Measurements from ENCODE around the gene C6orf89. TPM values are rescaled to one million over a fixed set of nuclear protein-coding genes. Genes with fewer than 3 reads are reported as not detected.
A peak's percentile ranks its signal among the peaks of the same experiment; 100 is the strongest.

The C6orf89 gene, protein sequence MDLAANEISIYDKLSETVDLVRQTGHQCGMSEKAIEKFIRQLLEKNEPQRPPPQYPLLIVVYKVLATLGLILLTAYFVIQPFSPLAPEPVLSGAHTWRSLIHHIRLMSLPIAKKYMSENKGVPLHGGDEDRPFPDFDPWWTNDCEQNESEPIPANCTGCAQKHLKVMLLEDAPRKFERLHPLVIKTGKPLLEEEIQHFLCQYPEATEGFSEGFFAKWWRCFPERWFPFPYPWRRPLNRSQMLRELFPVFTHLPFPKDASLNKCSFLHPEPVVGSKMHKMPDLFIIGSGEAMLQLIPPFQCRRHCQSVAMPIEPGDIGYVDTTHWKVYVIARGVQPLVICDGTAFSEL
- 21.9 and 22.4 TPM in 2 replicates for total RNA-seq (2014; rRNA removed; shearing (Covaris generic))
- 16.6 and 19.6 TPM in 2 replicates for polyA plus RNA-seq (2014; cell fraction: nucleus; rRNA removed)

DNA sequence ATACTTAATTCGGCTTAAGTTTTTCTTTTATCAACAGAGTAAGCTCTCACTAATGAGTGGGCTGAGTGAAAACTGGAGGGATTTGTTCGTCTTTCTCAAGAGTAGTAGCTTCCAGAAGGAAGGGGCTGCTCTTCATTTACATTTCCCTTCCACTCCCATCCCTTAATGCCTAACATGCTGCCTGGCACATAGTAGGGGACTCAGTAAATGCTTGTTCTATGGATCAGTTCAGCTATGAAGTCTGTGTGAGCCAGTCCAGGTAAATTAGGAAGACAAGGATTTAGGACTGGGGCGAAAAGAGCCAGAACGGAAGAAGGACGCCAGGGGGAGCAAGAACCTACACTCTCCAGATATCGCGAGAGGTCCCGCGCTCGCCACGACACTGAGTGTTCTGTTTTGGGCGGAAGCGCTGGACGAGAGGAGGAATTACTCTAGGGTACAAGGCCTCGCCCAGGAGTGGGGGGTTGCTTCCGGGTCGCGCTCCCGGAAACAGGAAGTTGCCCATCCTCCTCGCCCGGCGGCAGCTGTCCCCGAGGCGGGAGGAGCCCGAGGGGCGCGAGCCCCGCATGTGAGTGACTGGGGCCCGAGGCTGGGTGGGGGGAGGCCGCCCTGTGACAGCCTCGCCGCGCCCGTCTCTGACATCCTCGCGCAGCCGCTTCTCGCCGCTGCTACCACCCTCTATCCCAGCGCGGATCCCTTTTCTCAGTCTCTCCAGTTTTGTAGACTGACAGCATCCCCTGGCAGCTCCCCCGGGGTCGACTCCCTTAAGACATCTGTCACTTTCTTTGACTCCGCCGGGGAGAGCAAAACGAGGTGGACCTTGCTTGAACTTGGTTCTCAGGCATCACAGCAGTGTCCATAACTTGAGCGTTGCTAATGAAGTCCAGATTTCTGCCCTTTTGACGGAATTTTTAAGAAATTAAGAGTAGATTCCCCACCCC lies at the start of gene C6orf89:
TSS of gene C6orf89 (plus strand) at position 492 of the 941 bp plus-strand sequence. CDS start 13,493 bp downstream, outside the sequence.
- peak; percentile 96 for DNase-seq (ENCODE audit: extremely low read depth, low read depth)

DNA sequence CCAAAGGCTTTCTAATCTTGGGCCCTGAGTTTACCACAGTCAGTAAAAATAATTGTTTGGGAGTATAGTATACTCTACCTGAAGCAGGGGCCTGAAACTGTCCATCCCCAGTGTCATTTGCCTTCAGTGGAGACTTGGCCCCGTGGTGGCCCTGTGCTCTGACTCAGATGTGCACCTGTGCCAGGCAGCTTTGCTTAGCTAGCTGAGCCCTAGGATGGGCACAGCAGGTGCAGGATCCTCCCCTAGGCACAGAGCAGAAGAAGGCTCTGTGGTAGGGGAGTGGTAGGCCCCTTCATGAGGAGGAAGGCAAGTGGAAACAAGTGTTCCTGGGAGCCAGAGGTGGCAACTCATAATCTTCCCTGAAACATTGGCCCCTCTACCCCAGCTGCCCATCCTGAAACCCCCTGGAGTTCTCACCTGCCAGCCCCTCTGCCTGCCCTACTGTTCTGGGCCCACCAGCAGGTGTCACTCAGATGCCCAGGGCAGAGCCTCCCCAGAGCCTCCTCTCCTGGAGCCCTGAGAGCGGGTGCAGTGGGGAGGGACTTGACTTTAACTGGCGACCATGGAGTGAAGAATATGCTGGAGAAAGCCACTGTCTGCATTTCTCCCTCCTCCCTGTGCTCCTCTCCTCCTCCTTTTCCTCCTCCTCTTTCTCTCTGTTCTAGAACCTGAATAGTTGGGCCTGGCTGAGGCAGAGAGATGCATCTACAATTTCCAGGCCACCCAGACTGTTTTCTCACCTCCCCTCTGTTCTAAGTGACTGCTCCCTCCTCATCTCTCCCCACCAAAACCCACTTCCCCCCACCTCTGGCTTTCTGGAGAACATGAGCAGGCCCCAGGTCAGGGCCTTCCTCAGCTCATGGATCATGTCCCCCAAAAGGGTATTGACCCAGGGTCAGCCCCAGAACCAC lies 49.4 kb upstream of the C6orf89 start:
- no peak for DNase-seq (ENCODE audit: extremely low read depth, low read depth)

DNA sequence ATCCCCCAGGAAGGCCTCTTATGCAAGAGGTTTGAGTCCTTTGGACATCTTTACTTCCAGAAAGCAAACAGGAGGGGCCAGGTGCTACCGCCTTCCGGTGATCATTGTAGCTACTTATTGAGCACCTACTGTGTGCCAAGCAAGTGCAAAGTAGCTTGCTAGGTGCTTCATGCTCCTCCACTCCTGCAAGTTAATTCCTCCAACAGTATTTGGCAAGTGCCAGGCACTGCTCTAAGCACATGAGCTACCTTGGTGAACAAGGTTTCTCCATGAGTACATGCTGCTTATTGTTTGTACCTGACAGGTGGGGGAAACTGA lies 48.8 kb upstream of the C6orf89 start:
- no peak for DNase-seq (ENCODE audit: extremely low read depth, low read depth)

DNA sequence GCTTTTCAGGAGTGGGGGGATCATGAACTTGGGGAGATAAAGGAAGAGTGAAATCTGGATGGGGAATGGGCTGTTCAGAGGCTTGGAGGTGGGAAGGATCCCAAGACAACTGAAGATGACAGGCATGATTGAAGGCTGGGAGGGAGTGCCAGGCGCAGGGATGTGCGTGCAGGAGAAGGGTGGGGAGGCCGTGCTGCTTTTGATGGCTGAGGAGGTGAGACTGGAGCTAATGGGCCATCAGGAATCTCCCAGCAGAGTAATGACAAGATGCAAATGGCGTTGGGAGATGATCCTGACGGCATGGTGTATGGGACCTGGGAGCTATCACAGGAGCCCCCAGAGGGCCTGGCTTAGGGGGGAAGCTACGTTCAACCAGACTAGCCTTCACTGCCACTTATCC lies 48.1 kb upstream of the C6orf89 start:
- no peak for DNase-seq (ENCODE audit: extremely low read depth, low read depth)

DNA sequence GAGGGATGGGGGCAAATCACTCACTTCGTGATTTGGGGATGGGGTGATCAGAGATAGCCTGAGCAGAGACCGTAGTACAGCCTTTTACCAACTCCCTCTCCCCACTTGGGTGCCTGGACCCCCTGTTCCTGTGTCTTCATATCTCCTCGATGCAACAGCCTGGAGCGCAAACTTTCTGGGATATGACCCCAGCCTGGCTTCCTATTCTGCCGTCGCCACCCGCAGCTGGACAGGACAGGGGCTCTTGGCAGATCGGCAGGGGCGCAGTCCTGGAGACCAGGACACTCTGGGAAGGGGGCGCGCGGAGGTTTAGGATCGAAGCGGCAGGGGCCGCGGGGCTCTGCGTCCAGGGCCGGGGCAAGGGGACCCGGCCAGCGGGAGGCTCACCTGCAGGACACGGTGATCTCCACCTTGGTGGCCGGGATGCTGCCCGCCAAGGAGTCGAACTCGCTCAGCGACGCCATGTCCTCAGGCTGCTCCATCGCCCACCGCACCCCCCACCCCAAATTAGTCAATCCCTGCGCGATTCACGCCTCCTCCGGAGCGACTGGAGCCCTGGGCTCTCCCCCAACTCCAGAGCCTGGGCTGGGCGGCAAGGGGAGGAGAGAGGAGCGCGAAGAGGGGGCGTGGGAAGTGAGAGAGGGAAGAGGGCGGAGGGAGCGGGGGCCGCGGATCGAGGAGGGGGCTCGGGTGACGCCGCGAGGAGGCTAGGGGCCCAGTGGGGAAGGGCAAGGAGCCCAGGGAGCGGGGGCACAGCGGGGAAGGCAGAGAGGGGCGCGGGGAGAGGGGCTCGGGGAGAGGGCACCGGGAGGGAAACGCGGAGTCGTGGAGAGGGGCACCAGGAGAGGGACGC lies 46.6 kb upstream of the C6orf89 start, which contains the start of gene CPNE5:
TSS of gene CPNE5 (minus strand) at position 549 of the 853 bp plus-strand sequence. CDS start at position 482, 67 bp downstream.
- DNase-seq (ENCODE audit: extremely low read depth, low read depth), result no peak

DNA sequence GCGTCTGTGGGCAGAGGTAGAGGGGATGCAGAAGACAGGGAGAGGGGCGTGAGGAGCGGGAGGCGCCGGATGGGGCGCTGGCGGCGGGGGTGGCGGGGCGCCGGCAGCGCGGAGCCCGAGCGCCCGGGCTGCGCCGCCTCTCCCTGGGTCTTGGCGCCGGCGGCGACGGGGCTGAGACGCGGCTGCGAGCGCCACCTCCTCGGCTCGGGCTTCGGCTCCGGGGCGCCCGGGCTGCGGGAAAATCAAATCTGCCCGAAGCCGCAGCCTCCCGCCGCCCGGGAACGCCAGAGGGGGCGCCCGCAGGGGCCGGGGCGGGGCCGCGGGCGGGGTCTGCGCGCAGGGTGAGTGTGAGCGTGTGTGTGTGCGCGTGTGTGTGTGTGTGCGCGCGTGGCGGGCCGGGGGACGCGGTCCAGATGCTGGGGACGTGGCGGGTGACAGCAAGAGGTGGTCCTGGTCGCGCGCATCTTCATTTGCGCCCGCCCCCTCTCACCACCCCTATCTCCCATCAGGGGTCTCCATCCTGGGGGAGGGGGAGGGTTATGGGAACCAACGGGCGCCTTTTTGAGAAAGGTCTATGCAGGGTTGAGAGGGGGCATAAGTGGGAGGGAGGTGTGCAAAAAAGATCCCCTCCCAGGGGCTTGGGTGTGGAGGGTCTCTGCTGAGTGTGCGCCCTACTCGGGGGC lies 45.9 kb upstream of the C6orf89 start:
- no peak for DNase-seq (ENCODE audit: extremely low read depth, low read depth)

DNA sequence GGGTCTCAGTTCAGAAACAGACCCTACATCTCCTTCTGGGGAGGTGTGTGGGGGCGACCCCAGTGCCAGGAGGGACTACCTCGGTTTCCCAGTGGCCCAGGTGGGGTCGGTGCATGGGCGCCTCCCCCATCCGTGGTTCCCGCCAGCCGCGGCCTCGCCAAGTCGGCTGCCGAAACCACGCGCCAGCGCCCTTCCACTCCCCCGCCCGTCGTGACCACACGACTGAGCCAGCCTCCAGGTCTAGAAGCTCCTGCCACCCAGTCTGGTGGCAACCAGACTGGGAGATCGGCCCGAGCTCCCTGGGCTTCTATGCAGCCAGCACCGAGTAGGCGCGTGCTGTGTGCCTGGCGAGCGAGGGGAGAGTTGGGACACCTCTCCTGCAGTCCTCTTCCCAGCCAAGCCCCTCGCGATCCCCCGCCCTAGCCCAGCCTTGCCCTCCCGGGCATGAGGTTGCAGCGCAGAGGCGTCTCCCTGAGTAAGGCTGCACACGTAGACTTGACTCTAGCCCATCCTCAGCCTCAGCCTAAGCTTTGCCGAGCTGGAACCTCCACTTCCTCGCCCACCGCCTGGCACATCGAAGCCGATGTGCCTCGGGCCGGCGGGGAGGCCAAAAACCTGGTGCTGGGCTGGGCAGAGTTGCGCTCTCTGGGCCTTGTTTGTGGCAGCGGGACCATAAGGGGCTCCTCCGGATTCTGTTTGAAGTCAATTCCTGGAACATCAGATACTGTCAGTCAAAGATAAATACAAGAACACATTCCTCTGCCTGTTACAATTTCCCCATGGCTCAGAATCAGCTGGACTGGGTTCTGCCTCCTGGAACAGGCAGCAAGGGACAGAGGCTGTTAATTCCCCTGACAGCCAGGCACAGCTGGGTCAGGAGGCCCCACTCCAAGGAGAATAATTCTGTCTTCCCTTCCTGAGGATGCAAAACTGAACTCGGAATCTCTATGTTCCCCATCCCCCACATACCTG lies 45.0 kb upstream of the C6orf89 start:
- DNase-seq (ENCODE audit: extremely low read depth, low read depth), result no peak

DNA sequence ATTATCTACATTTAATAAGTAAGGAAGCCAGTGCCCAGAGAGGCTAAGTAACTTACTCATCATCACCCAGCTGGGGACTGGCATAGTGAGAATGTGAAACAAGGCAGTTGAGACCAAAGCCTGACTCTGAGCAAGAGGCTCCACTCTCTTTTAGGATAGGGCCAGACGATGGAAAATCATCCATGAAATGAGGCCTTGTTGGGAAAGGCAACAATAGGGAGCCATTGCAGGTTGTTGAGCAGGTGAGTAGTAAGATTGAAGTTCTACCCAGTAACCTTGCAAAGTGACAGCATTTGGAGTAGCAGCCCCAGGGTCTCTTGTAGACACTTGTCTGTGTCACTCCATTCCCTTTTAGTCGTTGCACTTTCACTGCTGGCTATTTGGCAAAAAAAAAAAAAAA lies 44.0 kb upstream of the C6orf89 start:
- DNase-seq (ENCODE audit: extremely low read depth, low read depth), result no peak

DNA sequence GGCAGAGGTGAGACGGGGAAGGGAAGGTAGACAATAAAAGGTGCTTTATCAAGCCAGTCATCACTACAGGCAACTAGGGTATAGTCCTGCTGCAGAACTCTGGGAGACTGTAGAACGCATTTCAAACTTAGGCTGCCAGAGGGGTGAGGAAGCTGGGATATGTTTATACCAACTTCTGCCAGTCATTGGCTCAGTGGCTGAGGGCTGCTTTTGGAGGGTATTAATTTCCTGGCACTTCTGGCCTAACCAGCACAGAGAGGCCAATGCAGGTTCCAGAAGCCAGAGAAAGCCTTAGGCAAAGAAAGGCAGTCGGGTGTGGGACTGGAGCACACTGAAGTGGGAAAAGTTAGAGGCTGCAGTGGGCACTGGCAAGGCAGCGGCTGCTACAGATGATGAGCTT lies 42.6 kb upstream of the C6orf89 start:
- DNase-seq (ENCODE audit: extremely low read depth, low read depth), result no peak

DNA sequence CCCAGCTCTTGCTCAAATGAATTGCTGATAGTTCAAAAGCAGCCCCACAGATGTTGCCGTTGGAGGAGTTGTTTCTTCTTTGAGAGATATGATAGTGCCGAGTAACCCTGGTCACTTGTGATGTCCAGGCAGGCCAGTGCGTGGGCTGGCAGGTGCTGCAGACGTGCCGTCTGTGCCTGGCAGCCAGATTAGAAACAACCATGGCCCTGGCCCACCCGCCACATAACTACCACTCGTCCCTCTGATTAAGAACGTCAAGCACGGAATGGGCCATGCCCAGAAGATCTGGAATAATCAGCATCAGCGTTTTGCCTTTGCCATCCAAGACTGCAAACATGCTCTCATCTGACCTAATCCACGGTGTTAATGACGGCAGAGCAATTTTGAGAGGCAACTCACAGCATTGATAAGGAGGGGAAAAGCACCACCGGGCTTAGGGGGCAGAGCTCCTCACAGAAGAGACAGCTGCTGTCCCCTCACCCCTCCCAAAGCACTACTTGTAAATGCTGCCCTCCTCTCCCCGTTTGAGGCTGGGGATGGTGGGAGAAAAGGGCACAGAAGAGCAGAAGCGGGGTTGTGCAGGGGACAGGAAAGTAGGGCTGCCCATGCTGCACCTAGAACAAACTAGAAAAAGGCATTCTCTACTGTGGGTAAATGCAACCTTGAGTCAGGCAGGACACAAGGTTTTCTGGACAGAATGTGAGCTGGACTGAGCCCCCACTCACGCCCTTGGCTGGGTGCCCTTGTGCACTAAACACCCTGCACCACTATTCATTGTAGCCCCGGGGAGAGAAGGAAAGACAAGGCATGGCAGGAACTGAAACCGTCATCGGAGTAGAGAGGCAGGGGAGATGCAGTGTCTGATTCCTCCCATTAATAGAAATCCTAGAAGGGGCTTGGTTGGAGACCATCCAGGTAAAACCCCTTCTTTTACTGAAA lies 41.3 kb upstream of the C6orf89 start:
- DNase-seq (ENCODE audit: extremely low read depth, low read depth), result no peak

DNA sequence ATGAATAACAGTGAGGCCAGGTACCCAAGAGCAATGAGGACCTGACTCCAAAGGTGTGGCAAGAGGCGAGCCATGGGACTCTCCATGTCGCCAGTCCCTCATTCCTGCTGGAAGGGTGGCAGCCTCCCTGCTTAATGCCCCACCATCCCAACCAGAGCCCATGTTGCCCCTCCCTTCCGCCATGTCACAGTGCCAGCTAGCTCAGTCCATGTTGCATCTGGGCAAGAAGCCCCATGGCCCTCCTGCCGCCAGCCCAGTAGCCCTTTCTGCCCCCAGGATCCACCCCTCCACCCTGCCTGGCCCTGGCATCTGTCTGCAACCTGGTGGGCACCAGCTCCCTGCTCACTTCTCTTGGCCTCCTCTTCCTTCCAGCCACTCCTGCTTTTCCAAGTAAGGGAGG lies 40.5 kb upstream of the C6orf89 start:
- DNase-seq (ENCODE audit: extremely low read depth, low read depth), result no peak

DNA sequence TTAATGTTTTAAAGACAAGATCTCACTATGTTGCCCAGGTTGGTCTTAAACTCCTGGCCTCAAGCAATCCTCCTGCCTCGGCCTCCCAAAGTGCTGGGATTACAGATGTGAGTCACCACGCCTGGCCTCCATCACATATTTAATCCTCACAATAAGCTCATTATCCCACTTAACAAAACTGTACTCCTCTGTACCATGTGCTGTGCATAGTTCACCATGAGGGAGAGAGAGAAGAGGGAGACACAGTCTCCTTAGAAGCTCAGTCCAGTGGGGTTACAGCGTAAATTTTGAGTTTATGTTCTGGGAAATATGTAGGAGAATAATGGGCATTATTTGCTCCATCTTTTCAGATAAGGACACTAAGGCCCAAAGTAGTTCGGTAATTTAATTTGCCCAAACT lies 38.6 kb upstream of the C6orf89 start:
- DNase-seq (ENCODE audit: extremely low read depth, low read depth), result no peak

DNA sequence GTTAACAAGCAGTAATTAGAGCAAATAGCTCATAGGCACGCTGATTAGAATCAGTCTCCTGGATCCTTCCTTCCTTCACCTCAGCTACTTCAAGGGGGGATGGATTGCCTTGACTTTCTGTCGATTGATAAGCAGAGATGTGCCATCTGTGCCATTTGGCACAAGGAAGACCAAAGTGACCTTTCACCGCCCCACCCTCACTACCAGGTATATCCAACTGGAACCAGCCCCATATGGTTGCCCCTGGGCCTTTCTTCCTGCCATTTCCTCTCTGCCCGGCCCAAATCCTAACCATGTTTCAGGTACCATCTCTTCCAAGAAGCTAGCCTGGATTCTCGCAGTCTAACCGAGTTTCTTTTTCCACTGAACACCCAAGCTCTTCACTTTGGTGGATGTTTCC lies 37.8 kb upstream of the C6orf89 start:
- no peak for DNase-seq (ENCODE audit: extremely low read depth, low read depth)

DNA sequence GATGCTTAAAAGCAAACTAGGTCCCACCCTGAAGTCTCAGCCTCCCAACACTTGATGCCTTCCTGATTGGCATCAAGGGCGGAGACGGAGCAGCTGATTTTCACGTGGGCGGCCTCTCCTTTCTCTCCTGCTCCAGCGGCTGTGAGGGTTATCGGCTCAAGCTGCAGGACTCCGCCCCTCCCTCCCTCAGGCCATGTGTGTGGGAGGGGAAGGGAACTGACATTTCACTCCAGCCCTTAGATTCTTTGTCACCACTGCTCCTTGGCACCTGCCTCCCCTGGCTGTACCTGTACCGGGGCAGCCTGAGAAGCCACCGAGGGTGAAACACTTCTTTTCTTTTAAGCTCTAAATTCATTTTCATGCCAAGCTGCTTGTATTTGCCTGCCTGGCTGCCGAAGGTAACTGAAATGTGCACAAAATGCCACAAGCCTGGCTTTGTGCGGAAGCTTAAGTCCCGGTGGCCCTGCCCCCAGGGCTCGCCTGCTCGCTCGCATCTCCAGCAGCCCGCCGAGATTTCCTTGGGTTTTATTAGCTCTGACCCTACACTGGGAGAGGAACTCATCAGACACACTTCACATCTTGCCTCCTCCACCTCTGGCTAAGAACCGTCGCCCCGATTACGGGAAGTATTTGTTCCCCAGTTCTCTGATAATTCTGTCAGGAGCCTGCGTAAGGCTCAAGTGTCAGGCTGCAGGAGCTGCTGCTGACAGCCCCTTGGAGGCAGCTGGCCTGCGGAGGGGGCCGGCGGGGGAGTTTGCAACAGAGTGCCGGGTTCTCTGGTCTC lies 36.9 kb upstream of the C6orf89 start:
- no peak for DNase-seq (ENCODE audit: extremely low read depth, low read depth)

DNA sequence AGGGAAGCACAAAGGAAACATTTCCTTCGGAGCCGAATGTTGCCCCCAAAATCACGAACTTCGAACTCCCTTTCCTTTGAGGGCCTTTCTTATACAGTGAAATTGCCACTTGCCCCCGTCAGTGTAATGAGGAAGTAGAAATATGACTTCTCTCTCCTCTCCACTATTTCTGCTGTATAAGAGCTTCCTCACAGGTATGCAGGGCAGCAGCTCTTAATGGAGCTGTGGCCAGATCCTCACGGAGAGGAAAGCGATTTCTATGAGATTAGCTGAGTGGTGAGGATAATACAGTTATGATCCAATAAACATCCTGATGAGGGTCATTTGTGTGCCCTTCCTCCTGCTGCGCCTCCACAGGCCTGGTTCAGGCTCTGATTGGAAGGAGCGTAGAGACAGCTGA lies 35.7 kb upstream of the C6orf89 start:
- no peak for DNase-seq (ENCODE audit: extremely low read depth, low read depth)

DNA sequence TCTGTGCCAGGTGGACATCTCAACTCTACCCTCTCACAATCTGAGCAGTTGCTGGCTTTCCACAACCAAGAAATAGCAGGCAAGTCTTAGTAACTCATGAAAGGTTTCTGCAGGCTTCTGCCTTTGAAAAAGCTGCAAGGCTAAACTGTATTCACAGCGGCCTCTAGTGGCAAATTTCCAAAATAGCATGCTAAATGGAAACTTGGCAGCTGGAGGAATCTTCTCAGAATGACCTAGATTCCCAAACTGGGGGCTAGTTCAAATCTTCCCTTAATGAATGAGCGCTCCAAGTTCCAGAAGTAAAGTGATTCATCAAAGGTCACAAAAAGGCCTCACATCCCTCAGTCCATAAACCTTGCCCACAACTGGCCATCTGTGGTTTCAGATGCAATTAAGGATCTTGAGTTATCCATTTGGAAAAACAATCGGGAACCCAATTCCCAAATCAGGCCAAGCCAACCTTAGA lies 34.6 kb upstream of the C6orf89 start:
- peak; percentile 35 for DNase-seq (ENCODE audit: extremely low read depth, low read depth)
